GM10266 (cell line): ENCODE data around the gene MAP4K2.

Experiments used
- DNase-seq: peaks from one replicate; pipeline ENCODE4 v3.0.0; 2012; ENCODE audit errors: extremely low spot score
- CTCF ChIP-seq: IDR thresholded peaks from 2 replicates; pipeline ENCODE4 v1.5.1; 2012; ENCODE audit warnings: mild to moderate bottlenecking, low read depth; ENCODE audit not compliant: control insufficient read depth, insufficient read depth; ENCODE audit errors: missing control alignments

Gene MAP4K2

GRCh38 chr11:64805481-64805880, 2.5 kb upstream of the MAP4K2 start:
- no peak for TF ChIP-seq CTCF
- DNase-seq: no peak

DNA sequence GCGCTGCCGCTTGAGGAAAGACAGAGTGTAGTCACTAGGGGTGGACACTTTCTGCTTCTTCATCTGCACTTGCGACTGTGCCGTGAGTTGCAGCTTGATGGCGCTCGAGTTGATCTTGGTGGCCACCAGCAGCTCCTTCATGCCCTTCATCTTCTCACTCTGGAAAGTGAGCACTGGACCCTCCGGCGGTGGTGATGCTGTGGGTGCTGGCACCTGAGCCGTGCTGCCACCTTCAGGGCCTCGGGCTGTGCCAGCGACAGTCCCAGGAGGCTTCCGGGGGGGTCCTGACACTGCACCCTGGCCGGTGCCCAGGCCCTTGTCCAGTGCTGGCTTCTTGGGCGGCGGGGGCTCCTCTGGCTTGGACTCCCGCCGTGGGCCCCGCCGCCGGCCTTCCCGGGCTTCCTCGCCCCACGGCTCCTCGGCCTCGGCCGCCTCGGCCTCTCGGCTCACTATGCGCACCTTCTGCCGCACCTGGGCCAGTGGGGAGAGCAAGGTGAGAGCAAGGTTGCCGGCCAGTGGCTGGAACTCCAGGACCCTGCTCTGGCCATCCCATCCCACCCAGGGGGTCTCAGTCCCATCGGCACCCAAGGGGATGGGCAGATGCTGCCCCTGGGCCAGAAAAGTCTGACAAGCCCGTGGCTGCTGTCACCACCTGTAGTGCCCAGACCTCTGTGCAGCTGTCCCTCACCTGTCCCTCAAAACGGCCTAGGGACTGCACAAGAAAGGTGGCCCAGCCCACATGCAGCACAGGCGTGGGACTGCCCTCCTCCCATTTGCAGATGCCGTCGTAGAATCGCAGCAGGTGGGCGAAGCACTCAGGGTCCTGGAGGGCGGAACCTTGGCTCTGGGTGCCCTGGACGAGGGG, 1.6 kb upstream of the MAP4K2 start:
- no peak for DNase-seq
- TF ChIP-seq CTCF: no peak

DNA sequence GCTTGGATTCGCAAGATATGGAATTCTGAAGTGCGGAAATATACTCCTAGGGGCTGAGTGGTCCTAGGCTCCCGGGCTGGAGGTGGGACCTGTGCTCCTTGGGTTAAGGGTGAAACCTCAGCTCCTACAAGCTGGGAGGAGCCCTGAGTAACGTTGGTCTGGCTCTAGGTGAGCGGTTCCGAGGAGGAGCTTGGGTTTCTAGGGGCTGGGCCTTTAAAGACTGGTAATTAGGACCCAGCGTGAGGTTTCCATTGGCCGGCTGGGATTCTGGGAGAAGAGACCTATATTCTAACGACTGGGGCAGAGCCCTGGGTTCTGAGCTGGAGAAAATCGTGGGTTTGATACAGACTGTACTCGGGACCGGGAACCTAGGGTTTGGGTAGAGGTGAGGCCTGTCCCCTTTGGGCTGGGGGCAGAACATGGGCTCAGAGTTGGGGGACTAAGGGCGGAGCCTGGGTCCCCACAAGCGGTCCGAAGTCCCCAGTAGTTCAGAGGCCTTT, 882 bp upstream of the MAP4K2 start:
- TF ChIP-seq CTCF: no peak
- no peak for DNase-seq

GRCh38 chr11:64802370-64803157, 450 bp downstream of the MAP4K2 start:
- TF ChIP-seq CTCF: no peak
- no peak for DNase-seq

DNA sequence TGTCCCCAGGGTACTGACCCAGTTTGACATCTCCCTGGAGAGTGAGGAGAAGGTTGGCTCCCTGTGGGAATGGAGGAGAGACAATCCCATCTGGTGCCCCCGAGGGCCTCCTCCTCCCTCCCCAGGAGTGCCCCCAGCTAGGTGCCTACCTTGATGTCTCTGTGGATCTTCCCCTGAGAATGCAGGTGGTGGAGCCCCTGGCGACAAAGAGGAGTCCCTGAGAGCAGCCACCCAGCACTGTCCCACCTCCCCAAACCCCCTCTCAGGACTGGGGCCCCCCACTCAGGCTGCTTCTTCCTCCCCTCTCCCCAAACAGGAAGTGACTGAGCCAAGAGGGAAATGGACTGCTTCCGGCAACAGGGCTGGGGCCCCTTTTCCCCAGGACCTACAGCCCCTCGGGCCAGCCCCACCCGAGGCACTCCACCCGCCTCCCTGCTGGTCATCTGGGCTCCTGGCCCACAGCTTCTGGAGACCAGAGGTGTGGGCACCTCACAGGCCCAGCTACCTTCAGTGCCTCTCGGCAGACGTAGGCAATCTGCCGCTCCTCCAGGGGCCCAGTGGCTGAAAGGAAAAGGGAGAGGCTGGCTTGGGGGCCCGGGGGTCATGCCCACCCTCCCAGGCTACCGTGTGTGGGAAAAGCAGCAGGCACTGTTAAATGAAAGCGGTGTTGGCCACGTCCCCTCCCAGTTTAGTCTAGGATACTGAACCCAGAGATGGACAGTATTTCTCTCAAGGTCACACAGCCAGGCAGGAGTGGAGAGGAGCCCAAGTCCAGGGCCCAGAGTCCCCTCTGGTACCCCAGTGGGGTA, 1.2 kb downstream of the MAP4K2 start:
- no peak for DNase-seq
- no peak for TF ChIP-seq CTCF

DNA sequence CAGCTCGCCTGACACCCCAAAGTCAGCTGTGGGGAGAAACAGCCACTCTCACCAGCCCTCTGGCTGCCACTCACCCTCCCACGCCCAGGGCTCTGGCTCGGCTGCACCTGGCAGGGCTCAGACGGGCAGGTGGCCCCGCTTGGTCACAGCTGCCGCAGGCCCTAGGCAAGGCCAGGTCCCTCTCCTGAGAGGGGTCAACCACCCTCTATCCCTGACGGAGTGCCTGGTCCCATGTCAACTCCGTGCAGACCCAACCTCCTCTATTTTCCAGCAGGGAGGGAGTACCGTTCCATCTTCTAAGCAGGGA, 1.9 kb downstream of the MAP4K2 start:
- TF ChIP-seq CTCF: no peak
- no peak for DNase-seq
